ENCODE data around the gene OR3A1. TPM values are rescaled to one million over a fixed set of nuclear protein-coding genes. Genes with fewer than 3 reads are reported as not detected.

Gene OR3A1
- total and polyA plus RNA-seq, 2 donors (not counting 3 experiments of a cell fraction or from before 2014, with no cell fraction given) = not detected

DNA sequence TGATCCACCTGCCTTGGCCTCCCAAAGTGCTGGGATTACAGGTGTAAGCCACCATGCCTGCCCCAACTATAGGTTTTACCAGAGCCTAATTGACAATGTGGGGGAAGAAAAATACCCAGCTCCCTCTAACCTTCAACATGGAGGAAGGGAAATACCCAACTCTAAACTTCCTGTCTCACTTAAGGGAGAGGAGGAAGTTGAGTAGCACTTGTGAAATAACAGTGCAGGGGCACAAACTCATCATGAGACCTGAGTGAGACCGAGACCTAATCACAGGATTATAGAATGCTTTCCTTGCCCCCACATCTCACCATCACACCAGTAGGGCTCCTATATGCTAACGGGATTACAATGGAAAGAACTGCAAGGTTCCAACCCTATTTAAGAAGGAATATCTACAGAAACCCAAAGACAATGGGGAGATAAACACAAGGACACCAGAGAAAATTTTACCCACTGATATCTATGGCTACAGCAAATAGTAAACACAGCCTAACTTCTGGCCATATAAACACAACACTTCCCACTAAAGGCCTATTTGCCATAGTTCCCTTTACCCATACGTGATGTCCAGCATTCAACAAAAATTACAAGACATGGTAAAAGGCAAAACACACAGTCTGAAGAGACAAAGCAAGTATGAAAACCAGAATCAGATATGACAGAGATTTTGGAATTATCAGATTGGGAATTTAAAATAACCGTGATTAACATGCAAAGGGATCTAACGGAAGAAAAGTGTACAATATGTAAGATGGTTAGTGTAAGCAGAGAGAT lies 26.9 kb downstream of the OR3A1 start:
- Histone ChIP-seq H3K9me3 (replicated peaks; ENCODE audit: control insufficient read depth, insufficient read depth, low read length) (no peaks in the 10 kb centered on the region), H3K4me2 (ENCODE audit: insufficient read depth, low read length) (no peak overlapping the region), H3K79me2 (ENCODE audit: control insufficient read depth, insufficient read depth, low read length) (no peaks in the 10 kb centered on the region), H4K20me1 (replicated peaks; ENCODE audit: control insufficient read depth, extremely low read depth, insufficient read depth, low read length) (no peaks in the 10 kb centered on the region), H3K9ac (replicated peaks; ENCODE audit: extremely low read depth, insufficient read depth, low read length) (no peak overlapping the region), H3K9me1 (replicated peaks; ENCODE audit: control insufficient read depth, extremely low read depth, insufficient read depth, low read length) (no peaks in the 10 kb centered on the region), H3K27me3 (ENCODE audit: control insufficient read depth in 2 of 2, insufficient read depth in 2 of 2, low read length in 2 of 2) (no peaks in the 10 kb centered on the region), H3K4me1 (ENCODE audit: control insufficient read depth, extremely low read depth, insufficient read depth, low read length) (no peaks in the 10 kb centered on the region), H3K4me3 (replicated peaks in 1 of 3; ENCODE audit: insufficient read depth in 1 of 3, low read depth in 1 of 3, low read length in 3 of 3) (no peak overlapping the region), H3K36me3 (ENCODE audit: control insufficient read depth in 2 of 2, extremely low read depth in 1 of 2, insufficient read depth in 2 of 2, low read length in 2 of 2) (no peaks in the 10 kb centered on the region), H3K27ac (ENCODE audit: insufficient read depth, low read depth, low read length) (no peak overlapping the region), H2AFZ (ENCODE audit: low read depth, low read length) (no peak overlapping the region)
- no peak for DNase-seq (ENCODE audit: low read depth, low spot score)
- no peak for FAIRE-seq
- dilution Hi-C loops (cut with MboI; ENCODE audit: extremely low pct_ligation_motif_present, low sequenced_read_pairs) (no loop called here), intact Hi-C loops (cut with micrococcal nuclease) (no loop called here)
- BruUV-seq (replicated peaks) = no TSS peak
- TF ChIP-seq JUN (IDR thresholded peaks at IDR 0.05; ENCODE audit: borderline replicate concordance, insufficient read depth, insufficient read length, low read depth) (no peak), EZH2 (IDR thresholded peaks at IDR 0.05; ENCODE audit: borderline replicate concordance, low read depth, low read length, severe bottlenecking) (no peak), FOS (IDR thresholded peaks at IDR 0.05; ENCODE audit: borderline replicate concordance, insufficient read depth, low read length) (no peak)
- TF ChIP-seq, protein P1, sequence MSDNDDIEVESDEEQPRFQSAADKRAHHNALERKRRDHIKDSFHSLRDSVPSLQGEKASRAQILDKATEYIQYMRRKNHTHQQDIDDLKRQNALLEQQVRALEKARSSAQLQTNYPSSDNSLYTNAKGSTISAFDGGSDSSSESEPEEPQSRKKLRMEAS (IDR thresholded peaks at IDR 0.05; ENCODE audit: insufficient read depth, insufficient read length) = no peak
- ChIA-PET CTCF (no interaction called here), POLR2A (no interaction called here)

DNA sequence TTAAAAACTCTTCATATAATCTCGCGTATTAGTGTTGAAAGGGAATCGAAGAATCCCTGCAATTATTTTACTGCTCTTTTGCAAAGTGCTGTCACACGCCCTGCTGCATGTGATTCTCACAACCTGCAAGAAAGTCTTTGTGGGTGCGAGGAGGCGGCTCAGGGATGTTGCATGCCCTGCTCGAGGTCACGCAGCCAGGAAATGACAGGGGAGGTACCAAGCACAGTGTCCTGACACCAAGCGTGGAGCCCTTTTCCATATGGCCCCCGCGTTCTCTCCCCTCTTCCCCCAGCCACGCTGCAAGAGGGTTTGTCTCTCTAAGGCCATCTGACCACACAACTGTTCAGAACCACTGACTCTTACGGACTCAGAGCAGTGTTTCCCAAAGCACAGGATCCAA lies 37.6 kb downstream of the OR3A1 start:
- Histone ChIP-seq H3K27me3 (ENCODE audit: control insufficient read depth in 2 of 2, insufficient read depth in 2 of 2, low read length in 2 of 2) (no peaks in the 10 kb centered on the region), H3K9me3 (replicated peaks; ENCODE audit: control insufficient read depth, insufficient read depth, low read length) (peaks cover 4% of the 10 kb centered on the region), H3K79me2 (ENCODE audit: control insufficient read depth, insufficient read depth, low read length) (no peaks in the 10 kb centered on the region), H3K9ac (replicated peaks; ENCODE audit: extremely low read depth, insufficient read depth, low read length) (no peak overlapping the region), H3K4me3 (replicated peaks in 1 of 3; ENCODE audit: insufficient read depth in 1 of 3, low read depth in 1 of 3, low read length in 3 of 3) (no peak overlapping the region), H3K4me2 (ENCODE audit: insufficient read depth, low read length) (no peak overlapping the region), H3K36me3 (ENCODE audit: control insufficient read depth in 2 of 2, extremely low read depth in 1 of 2, insufficient read depth in 2 of 2, low read length in 2 of 2) (no peaks in the 10 kb centered on the region), H4K20me1 (replicated peaks; ENCODE audit: control insufficient read depth, extremely low read depth, insufficient read depth, low read length) (no peaks in the 10 kb centered on the region), H3K27ac (ENCODE audit: insufficient read depth, low read depth, low read length) (no peak overlapping the region), H2AFZ (ENCODE audit: low read depth, low read length) (no peak overlapping the region), H3K4me1 (ENCODE audit: control insufficient read depth, extremely low read depth, insufficient read depth, low read length) (no peaks in the 10 kb centered on the region), H3K9me1 (replicated peaks; ENCODE audit: control insufficient read depth, extremely low read depth, insufficient read depth, low read length) (no peaks in the 10 kb centered on the region)
- DNase-seq (ENCODE audit: low read depth, low spot score) = no peak
- intact Hi-C loops (cut with micrococcal nuclease) = no loop called here
- dilution Hi-C loops (cut with MboI; ENCODE audit: extremely low pct_ligation_motif_present, low sequenced_read_pairs) = no loop called here
- no peak for TF ChIP-seq JUN (IDR thresholded peaks at IDR 0.05; ENCODE audit: borderline replicate concordance, insufficient read depth, insufficient read length, low read depth)
- TF ChIP-seq FOS (IDR thresholded peaks at IDR 0.05; ENCODE audit: borderline replicate concordance, insufficient read depth, low read length) = no peak
- TF ChIP-seq POLR2AphosphoS5 (IDR thresholded peaks at IDR 0.05; ENCODE audit: insufficient read depth, low read depth, low read length) = no peak
- TF ChIP-seq EZH2 (IDR thresholded peaks at IDR 0.05; ENCODE audit: borderline replicate concordance, low read depth, low read length, severe bottlenecking) = no peak
- TF ChIP-seq, protein P1 (IDR thresholded peaks at IDR 0.05; ENCODE audit: insufficient read depth, insufficient read length) = no peak
- no peak for FAIRE-seq
- ChIA-PET CTCF (no interaction called here), POLR2A (no interaction called here)
- no TSS peak for BruUV-seq (replicated peaks)
